Muscle of arm (tissue), 14 donors: ENCODE results near the gene TAB3. TPM values are rescaled to one million over a fixed set of nuclear protein-coding genes. Genes with fewer than 3 reads are reported as not detected.

Experiments used
- DNase-seq: peaks from one replicate; pipeline ENCODE4 v3.0.0-alpha.2; 2013
- long read RNA-seq, 11 donors: transcript quantifications; one replicate each; lab custom pipeline, GENCODE V29; 2026
- polyA plus RNA-seq, 12 donors: library from polyadenylated mRNA; unstranded; fragments of 120-200 nt; gene quantifications; one replicate each; pipeline ENCODE4 v1.2.1, GENCODE V29; 2013; ENCODE audit not compliant: insufficient read length in 12 of 12

TAB3 gene
- 10 to 100 TPM in 11 of 12 donors, not detected in 1; 11.0 to 24.5 (median 13.8) TPM for polyA plus RNA-seq
- long read RNA-seq, donor 1, transcript TAB3-201 (6 exons, 805 nt): major isoform, 8 of 14 reads
- long read RNA-seq, donor 1, partial matches to known transcripts: 6 of 14 reads
- long read RNA-seq, donor 1, other reads (novel, unspliced or antisense): 0 of 14 reads
- long read RNA-seq, donor 2, full-length matches to known transcripts: 3 of 3 reads
- long read RNA-seq, donor 2, partial matches to known transcripts: 0 of 3 reads
- long read RNA-seq, donor 2, other reads (novel, unspliced or antisense): 0 of 3 reads
- long read RNA-seq, donor 3, partial matches to known transcripts: 0 of 3 reads
- long read RNA-seq, donor 3, other reads (novel, unspliced or antisense): 0 of 3 reads
- long read RNA-seq, donor 4: 0 reads
- long read RNA-seq, donor 5, transcript TAB3-201 (6 exons, 805 nt): major isoform, 5 of 5 reads
- long read RNA-seq, donor 5, partial matches to known transcripts: 0 of 5 reads
- long read RNA-seq, donor 5, other reads (novel, unspliced or antisense): 0 of 5 reads
- long read RNA-seq, donor 6: 0 reads
- long read RNA-seq, donor 7, partial matches to known transcripts: 0 of 2 reads
- long read RNA-seq, donor 7, other reads (novel, unspliced or antisense): 0 of 2 reads
- long read RNA-seq, donor 8, partial matches to known transcripts: 0 of 3 reads
- long read RNA-seq, donor 8, other reads (novel, unspliced or antisense): 0 of 3 reads
- long read RNA-seq, donor 9, partial matches to known transcripts: 0 of 2 reads
- long read RNA-seq, donor 9, other reads (novel, unspliced or antisense): 0 of 2 reads
- long read RNA-seq, donor 10: 0 reads
- long read RNA-seq, donor 11, partial matches to known transcripts: 0 of 3 reads
- long read RNA-seq, donor 11, other reads (novel, unspliced or antisense): 0 of 3 reads

DNA sequence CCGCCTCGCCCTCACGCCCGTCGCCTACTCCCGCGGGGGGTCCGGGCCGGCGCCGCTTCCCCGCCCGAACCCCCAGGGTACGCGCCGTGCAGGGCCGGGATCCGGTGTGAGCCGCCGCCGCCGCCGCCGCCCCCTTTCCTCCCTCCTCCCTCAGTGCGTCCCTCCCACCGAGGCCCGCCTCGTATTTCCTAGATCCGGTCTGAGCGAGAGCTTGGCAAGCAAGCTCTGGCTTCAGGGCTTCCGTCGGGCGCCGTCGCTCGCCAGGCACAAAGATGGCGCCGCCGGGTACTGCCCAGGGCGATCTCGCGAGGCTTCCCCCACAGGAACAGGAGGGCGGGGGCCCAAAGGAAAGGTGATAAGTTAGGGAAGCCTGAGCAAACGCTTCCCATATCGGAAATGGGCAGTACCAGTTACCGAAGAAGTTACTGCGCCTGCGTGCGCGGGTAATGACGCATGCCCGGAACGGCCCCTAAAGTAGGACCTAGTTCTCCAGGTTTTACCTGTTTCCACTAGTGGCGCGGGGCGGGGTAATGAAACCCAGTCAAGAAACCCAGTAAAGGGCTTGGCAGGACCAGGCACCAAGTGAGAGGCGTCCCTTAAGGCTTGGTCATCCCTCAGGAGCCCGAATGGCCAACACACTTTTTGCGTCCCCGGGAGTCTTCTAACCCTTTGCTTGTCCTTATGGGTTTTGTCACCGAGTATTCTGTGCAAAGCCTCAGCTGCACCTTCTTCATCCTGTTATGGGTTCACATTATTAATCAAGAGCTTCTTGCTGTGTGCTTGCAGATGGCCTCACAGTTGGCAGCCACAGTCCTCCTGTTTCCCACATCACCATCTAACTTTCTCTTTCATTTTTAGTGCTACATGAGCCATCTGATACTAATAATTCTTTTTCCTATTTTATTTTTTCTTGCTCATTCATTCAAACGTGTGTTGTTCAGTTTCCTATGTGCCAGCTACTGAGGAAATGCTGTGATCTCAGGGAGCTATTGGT lies at the start of gene TAB3:
TSS of gene TAB3 (minus strand) at position 108 of the 994 bp plus-strand sequence. CDS start 29,666 bp downstream, outside the sequence.
- DNase-seq: peak; percentile 93

DNA sequence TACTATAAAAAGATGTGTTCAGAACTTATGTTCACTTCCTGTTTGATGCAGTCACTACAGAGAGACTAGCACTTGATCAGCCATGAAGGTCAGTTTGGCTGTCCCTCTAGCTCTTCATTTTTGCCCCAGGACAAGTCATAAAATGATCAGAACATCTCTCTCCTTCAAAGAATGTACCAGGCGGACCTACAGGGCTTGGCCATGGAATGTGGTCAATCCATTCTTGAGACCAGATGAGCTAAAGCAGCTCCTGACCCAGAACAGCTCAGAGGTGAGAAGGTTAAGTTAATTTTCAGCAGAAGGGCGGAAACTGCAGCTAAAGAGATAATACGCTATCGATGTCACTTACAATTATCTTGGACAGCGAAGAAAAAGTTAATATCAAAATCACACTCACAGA lies 49.2 kb upstream of the TAB3 start:
- no peak for DNase-seq

DNA sequence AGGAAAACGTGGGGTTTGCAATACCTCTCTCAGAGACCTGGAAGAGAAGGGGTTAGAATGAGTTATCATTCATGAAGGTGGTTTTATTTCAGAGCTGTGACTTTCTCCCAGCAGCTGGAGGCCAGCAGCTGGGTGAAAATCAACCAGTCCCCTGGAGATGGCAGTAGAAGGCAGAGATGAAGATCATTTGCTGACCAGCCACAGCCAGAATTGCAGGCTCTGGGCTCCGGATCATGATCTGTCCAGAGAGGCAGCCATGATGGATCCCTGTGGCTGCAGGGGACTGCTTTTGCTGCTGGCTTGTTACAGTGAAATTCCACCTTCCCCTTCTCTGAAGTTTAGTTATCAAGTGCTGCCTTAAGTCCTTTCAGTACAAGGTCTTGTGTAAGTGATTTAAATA lies 46.9 kb upstream of the TAB3 start:
- DNase-seq: no peak

DNA sequence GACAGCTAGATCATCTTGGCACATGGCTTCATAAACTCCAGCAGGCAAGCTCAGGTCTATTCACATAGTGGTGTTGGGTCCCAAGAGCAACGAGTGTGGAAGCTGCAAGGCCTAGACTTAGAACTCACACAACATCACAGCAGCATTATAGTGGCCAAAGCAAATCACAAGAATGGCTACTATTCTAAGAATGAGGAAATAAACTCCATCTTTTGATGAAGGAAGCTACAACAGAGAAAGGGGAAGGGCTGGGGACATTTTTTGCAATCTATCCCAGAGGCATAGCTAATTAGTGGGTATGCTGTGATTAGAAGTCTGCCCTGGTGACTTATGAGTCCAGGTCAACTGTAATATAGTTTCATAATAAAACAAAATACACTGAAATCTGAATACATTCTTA lies 42.9 kb upstream of the TAB3 start:
- DNase-seq: no peak

GRCh38 chrX:30930679-30931078 lies 41.6 kb upstream of the TAB3 start:
- DNase-seq: no peak

- DNase-seq: no peak
Observed at GRCh38 chrX:30930143-30930542, 41.1 kb upstream of the TAB3 start.

DNA sequence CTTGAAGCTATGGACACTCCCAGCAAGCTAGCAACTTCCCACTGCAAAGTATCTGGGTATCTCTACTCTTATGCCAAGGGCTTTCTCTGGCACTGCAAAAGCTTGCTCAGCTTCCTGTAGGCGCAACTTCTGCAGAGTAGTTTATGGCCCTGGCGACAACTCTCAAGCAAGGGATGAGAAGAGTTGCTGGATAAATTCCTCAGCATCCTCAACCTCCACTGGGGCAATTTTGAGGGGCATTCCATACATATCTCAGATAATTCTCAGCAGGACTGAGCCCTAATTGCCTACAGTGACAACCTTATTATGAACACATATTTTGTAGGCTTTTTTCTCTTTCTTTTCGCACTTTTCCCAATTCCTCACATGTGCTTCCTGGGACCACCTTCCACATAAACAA lies 31.2 kb upstream of the TAB3 start:
- DNase-seq: no peak

DNA sequence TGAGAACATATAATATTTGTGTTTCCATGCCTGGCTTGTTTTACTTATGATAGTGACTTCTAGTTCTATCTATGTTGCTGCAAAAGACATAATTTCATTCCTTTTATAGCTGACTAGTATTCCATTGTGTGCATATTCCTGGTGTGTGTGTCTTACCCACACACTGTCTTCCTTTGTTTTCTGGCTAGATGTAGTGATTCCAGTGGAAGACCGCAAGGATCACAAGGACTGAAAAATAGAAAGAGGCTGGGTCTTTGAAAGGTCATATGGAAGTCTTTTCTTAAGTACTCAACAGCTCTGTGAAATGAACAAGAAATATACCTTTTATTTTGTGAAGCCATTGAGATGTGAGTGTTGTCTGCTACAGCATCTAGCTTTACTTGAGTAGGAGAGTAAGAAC lies 29.4 kb upstream of the TAB3 start:
- no peak for DNase-seq

GRCh38 chrX:30913492-30913891 lies 24.4 kb upstream of the TAB3 start:
- no peak for DNase-seq

DNA sequence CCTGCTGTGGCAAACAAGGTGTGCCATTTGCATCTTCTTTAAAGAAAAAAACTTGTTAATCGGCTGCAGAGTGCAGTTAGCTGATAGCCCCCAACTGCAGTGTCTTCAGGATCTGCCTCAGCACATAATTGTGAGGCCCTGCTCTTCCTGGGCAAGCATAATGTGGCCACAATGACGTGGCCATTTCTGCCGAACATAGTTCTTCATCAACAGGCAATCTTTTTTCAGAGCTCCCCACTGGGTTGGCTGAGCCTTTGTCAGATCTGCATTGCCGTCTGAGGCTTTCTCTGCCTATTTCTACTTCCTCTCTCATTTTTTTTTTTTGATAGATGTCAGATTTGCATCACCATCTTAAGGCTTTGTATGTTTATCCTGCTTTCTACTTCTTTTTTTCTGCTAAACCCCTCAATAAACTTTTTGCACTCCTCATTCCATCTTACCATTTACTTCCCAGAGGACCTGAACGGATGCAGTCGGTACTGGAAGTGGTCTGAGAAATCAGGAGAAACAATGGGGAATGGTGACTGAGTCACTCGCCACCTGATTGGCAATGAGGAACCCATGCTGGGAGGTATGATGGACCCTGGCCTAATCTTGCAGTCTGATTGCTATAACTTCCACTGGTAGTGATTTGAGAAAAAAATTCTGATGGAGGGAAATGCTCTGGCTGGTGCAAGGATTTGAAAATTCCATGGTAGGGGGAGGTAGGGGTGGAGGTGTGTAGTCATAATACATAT lies 21.2 kb upstream of the TAB3 start:
- no peak for DNase-seq

DNA sequence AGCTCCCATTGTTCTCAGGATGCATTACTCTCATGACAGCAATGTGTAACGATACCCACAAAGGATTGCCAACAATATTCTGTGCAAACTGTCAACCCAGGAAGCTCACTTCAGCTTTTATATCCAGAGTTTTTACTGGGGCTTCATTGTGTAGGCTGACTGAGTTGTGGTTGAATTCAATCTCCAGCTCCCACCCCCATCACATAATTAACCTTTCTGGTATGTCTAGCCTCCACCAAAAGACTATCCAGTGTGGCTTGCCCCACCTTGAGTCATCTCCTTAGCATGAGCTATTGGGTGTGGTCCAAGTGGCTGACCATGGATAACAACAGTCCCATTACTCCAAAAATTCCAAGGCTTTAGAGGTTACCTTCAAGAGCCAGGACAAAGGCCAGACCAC lies 17.7 kb upstream of the TAB3 start:
- no peak for DNase-seq

DNA sequence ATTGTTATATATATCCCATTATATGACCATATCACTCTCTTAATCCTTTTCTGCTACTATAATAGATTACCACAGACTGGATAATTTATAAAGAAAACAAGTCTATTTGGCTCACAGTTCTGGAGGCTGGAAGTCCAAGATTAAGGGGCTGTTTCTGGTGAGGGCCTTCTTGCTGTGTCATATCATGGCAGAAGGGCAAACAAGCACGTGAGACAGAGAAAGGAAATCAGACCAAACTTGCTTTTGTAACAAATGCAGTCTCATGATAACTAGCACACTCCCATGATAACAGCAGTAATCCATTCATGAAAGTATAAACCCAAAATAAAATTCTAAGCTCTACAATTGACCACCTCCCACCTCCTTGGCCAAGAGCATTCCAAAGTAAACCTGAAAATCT lies 16.3 kb upstream of the TAB3 start:
- DNase-seq: no peak

DNA sequence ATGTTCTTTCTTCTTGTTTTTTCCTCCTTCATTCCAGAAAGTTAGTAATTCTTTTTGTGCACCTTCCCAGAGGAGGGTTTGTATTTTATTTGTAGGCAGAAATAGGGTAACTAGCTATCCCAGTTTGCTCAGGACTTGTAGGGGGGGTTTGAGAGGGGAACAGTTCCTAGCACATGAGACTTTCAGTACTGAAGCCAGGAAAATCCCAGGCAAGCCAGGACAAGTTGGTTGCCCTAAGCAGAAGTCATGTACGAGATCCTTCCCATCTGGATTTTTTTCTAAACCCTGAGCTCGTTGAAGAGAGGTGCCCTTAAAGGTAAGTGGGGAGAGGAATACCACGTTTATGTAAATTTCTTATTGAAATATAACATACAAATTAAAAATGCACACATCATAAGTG lies 15.6 kb upstream of the TAB3 start:
- DNase-seq: no peak

DNA sequence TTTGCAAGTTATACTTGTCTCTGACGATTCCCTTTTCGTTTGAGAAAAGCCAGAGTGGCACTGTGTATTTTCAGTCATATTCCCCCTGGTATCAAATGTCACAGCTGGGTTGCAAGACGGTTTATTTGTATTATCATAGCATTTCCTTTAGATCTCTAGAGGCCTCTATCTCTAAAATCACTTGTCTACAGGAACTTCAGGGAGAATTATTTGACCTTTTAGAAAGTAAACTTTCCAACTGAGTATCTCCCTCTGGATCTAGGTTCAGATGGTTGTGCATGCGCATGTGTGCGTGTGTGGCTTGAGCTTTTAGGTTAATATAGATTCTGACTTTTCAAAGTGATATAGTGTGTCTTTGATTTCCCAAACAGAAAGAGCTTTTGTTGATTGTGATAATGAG lies 15.1 kb upstream of the TAB3 start:
- DNase-seq: no peak

DNA sequence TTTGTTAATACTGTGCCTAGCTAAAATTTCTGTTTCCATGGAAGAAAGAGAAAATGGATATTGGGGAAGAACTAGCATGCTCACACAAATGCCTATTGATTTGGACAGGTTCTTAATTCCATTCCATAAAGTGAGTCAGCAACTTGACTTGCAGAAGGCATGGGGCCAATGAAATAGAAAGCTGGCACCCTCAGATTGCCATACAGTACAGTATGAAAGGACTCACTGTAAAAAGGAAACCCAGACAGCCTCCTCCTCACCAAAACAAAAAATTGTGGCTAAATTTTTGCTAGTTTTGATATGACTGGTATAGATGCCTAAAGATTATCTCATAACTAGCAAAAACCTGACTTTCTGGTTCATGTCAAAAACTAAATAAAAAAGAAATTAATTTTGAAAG lies 11.2 kb upstream of the TAB3 start:
- DNase-seq: no peak

DNA sequence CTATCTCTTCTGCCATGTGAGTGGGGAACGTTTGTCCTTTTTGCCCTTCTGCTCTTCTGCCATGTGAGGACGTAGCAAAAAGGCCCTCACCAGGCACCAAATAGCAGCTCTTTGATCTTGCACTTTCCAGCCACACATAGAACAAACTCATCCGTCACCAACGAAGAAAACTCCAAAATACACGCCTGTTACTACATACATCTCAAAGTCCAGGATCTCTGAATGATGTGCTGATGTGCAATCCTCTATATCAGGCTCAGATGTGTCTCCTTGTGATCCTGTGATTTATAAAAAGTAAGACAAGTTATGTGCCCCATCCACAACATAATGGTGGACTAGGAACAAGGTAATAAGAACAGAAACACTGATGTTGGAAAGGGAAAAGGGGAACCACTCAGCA lies 9.8 kb upstream of the TAB3 start:
- no peak for DNase-seq

GRCh38 chrX:30895370-30895769 lies 6.3 kb upstream of the TAB3 start:
- DNase-seq: no peak

- no peak for DNase-seq
Observed at GRCh38 chrX:30893206-30893605, 4.2 kb upstream of the TAB3 start.

- DNase-seq: no peak
Observed at GRCh38 chrX:30892591-30892990, 3.5 kb upstream of the TAB3 start.

- DNase-seq: peak; percentile 12
Observed at GRCh38 chrX:30888526-30889146, 418 bp downstream of the TAB3 start.
